HFF-Myc (cell line): Measurements from ENCODE around the gene GALR2.

Experiments used
- DNase-seq: peaks from one replicate; pipeline ENCODE4 v3.0.0-alpha.2; 2011; ENCODE audit warnings: low read depth; ENCODE audit errors: extremely low read depth
- H3K4me3 ChIP-seq: replicated peaks from 2 replicates; pipeline ENCODE4 v1.5.1; 2011; ENCODE audit warnings: low read depth, mild to moderate bottlenecking, control low read depth, low read length
- TF ChIP-seq, protein P1 (sequence below): IDR thresholded peaks from 2 replicates; pipeline ENCODE4 v1.5.1; 2012; ENCODE audit warnings: mild to moderate bottlenecking, low read depth, low read length, control low read depth; ENCODE audit errors: missing control alignments

Gene GALR2

DNA sequence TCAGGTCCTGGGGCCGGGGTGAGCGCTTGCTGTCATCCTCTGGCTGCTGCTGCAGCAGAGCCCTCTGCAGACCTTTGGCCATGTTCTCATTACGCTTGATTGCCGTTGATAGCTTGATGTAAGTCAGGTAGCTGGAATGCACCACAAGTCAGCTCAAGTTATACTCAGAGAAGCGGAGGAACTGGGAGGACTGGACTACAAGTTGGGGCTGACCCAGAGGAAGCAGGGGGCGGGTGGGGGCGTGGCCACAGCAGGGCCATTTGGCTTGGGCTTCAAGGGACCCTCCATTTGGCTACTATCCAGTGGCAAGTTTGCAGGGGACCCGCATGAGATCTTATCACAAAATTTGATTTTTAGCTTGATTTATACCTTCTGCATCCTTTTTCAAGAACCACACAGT, 28.5 kb upstream of the GALR2 start:
- H3K4me3 ChIP-seq, result no peak overlapping the region
- TF ChIP-seq, protein P1, sequence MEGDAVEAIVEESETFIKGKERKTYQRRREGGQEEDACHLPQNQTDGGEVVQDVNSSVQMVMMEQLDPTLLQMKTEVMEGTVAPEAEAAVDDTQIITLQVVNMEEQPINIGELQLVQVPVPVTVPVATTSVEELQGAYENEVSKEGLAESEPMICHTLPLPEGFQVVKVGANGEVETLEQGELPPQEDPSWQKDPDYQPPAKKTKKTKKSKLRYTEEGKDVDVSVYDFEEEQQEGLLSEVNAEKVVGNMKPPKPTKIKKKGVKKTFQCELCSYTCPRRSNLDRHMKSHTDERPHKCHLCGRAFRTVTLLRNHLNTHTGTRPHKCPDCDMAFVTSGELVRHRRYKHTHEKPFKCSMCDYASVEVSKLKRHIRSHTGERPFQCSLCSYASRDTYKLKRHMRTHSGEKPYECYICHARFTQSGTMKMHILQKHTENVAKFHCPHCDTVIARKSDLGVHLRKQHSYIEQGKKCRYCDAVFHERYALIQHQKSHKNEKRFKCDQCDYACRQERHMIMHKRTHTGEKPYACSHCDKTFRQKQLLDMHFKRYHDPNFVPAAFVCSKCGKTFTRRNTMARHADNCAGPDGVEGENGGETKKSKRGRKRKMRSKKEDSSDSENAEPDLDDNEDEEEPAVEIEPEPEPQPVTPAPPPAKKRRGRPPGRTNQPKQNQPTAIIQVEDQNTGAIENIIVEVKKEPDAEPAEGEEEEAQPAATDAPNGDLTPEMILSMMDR, result no peak
- no peak for DNase-seq

DNA sequence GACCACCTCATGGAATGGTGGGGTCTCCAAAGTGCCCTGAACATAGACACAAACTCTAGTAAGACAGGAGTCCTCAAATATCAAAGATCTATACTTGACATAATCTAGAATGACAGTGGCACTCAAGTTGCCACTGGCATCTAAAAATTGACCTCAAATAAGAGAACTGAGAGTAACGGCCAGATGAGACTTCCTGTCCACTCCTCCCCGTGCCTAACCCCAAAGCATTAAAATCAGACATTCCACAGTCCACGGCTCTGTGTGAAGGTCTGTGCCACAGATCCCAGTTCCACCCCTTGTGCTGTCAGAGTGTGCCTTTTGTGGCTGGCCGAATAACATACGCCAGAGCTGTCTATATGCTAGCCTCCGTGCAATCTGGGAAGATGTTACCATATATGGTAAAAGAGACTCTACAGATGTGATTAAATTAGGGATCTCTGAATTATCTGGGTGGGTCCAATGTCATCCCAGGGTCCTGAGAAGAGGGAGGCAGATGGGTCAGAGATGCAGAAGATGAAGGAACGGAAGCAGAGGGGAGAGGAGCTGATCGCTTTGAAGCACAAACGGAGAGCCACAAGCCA, 26.5 kb upstream of the GALR2 start:
- TF ChIP-seq, protein P1, result no peak
- no peak for DNase-seq

DNA sequence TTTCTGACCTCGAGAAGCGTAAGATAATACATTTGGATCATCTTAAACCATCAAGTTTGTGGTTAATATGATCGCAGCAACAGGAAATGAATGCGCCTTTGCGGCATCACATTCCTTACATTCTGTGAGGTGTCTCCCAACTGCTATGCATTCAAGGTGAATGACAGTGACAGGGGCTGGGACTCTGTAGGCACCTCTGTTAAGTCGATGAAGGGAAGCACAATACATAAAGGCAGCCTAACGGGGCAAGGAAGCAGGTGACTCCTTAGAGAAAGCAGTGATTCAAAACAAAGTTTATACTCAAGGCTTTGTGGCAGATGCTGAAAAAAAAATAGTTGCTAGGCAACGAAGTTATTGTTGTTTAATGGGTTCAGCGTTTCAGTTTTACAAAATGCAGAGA, 25.9 kb upstream of the GALR2 start:
- DNase-seq, result no peak
- TF ChIP-seq, protein P1, result no peak
- H3K4me3 ChIP-seq, result no peak overlapping the region

More for the DNA sequence above, 26.5 kb upstream of the GALR2 start:
- H3K4me3 ChIP-seq, result no peak overlapping the region

DNA sequence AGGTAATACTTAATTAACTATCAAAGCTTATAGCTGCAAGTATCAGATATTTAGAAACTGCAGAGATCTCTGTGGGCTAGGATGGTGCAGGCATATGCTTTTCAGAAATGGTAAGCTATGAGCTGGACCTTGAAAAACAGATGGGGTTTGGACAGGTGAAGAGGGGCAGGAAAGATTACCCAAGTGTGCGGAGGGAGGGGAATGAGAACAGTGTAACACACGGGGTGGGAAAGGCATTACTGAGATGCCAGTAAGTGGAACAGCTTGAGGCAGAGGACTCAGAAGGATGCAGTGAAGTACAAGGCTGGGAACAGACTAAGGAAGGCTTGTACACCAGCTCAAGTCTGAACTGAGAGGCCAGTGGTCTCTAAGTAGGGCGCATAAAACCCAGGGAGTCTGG, 25.3 kb upstream of the GALR2 start:
- DNase-seq, result no peak
- no peak overlapping the region for H3K4me3 ChIP-seq
- TF ChIP-seq, protein P1, result no peak

DNA sequence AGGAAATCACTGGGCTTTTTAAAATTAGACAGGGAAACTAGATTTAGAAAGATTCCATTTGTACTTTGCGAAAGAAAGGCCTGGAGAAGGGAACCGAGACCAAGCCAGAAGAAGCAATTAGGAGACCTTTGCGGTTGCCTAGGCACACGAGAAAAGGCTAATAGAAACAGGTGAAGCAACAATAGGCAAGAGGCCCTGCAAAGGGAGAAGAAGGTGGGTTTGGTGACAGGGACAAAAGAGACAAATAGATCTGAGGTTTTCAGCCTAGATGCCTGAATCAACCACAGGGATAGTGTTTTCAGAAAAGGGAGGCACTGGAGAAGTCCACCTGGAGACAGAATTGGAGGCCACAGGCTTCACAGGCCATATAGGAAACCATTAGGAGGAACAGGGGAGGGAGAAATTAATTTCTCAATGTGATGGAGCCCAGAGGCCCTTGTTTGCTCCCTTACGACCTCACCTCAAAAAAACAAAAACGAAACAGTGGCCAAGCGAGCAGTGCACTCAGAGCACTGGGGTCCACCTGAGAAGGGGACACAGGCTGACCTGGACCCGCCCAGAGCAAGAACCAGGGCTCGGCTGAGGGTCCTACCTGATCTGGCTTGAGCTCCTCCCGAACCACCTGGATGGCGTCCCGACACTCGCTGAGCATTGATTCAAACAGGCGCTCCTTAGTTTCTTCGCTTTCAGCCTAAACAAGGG, 24.6 kb upstream of the GALR2 start:
- DNase-seq, result no peak
- TF ChIP-seq, protein P1, result no peak

DNA sequence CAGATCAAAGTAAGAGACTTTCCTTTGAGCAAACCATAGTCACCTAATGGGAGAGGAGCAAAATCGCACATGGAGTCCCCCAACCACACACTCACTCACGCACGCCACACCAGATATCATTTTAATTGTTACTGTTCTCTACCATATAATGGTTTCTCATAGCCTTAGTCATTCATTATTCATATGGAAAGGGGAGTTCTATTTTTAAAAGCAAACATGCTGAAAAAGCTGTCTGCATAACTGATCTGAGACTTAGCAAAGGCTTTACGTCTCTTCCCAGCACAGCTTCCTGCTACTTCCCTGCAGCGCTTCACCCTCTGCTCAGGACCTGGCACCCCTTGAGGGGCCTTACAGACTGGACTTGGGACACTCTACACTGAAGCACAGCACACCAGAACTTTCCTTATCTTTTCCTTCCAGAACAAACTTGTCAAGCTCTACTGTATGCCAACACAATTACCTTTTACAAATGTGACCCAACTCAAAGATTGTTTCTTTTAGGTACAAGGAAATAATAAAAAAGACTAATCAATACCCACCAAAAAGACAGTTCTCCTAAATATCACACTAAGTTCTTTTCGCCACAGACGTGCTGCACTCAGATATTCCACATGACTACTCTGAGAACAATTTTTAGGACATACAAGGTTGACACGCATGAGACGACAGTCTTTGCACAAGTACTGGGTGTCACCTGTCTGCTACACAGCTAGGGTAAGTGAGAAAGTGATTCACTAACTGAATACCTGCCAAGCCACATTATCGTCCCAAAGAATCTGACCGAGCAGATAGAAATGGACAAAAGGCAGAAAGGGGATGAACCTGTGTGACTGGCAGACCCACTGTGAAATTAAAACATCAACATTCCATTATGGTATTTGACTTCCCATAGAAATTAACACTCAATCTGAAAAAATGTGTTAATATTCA, 23.8 kb upstream of the GALR2 start:
- no peak overlapping the region for H3K4me3 ChIP-seq
- DNase-seq, result no peak
- TF ChIP-seq, protein P1, result no peak

More for the DNA sequence above, 24.6 kb upstream of the GALR2 start:
- H3K4me3 ChIP-seq, result no peak overlapping the region
